Thoracic aorta (tissue), 2 donors: ENCODE results near the gene MADD. TPM values are rescaled to one million over a fixed set of nuclear protein-coding genes. Genes with fewer than 3 reads are reported as not detected.
"Not testable (repeated sequence)": the region's sequence is repeated elsewhere in the genome, so short reads cannot be mapped to it uniquely, and the experiment has no call there.

Experiments
- ATAC-seq: fragments of 150-250 bp; one replicate; pipeline ENCODE4 v1.8.0; 2017; ENCODE audit warnings: low read depth; ENCODE audit not compliant: insufficient number of reproducible peaks, low FRiP score
- DNase-seq: peaks from one replicate; pipeline ENCODE4 v3.0.0-alpha.2; 2020; ENCODE audit warnings: low spot score
- H3K27ac ChIP-seq, 2 donors: fragments of 200-600 bp; sonication (generic); 1 replicate in 1 of 2; 2 replicates in 1 of 2; pipeline ENCODE4 v1.5.1; 2016; ENCODE audit warnings: mild to moderate bottlenecking in 2 of 2, moderate library complexity in 2 of 2
- H3K27me3 ChIP-seq: fragments of 200-600 bp; sonication (generic); replicated peaks from 2 replicates; pipeline ENCODE4 v1.6.0; 2016; ENCODE audit warnings: mild to moderate bottlenecking; ENCODE audit not compliant: insufficient read depth
- H3K36me3 ChIP-seq: fragments of 200-600 bp; sonication (generic); one replicate; pipeline ENCODE4 v1.5.1; 2016
- H3K4me1 ChIP-seq, 2 donors: fragments of 200-600 bp; sonication (generic); 1 replicate in 1 of 2; 2 replicates in 1 of 2; pipeline versions ENCODE4 v1.5.1 to v1.6.0; 2016; ENCODE audit warnings: low read depth in 2 of 2, mild to moderate bottlenecking in 1 of 2; ENCODE audit not compliant: control insufficient read depth in 1 of 2
- H3K4me3 ChIP-seq: fragments of 200-600 bp; sonication (generic); 2 replicates; pipeline ENCODE4 v1.5.1; 2016; ENCODE audit warnings: mild to moderate bottlenecking
- H3K9me3 ChIP-seq: fragments of 200-600 bp; sonication (generic); 2 replicates; pipeline ENCODE4 v1.5.1; 2016
- CTCF ChIP-seq: fragments of 200-600 bp; sonication (generic); IDR thresholded peaks from one replicate; pipeline ENCODE4 v1.5.1; 2019; ENCODE audit warnings: antibody characterized with exemption
- total RNA-seq, 2 donors: library from RNA; depleted of rRNA; stranded (reverse); fragments of >200 nt; gene quantifications; one replicate each; pipeline versions ENCODE4 v1.1.0 to v1.2.3, GENCODE V29; 2016

The MADD gene
- total RNA-seq, 2 donors from 2014 or later, result 58.9 to 74.3 TPM

DNA sequence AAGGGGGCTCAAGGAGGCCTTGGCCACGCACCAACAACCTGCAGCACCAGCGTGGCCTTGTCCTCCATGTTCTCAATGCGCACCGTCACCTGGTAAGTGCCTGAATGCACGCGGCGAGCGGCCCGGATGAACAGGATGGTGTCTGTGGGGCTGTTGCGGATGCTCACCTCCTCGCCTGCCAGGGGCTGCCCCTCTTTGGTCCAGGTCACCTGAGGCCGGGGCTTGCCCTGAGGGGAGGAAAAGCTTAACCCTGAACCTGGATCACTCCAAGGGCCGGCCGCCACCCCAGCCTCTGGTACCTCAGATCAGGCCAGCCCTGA, 63.6 kb downstream of the MADD start:
- Histone ChIP-seq H3K9me3 (no peaks in the 10 kb centered on the region), H3K4me3 (no peak overlapping the region), H3K4me1 (peaks cover 0 to 8% of the 10 kb centered on the region in 2 donors), H3K27ac (no peak overlapping the region), H3K36me3 (peaks cover 5% of the 10 kb centered on the region), H3K27me3 (no peaks in the 10 kb centered on the region)
- ATAC-seq (no peak), DNase-seq (no peak)
- no peak for TF ChIP-seq CTCF

GRCh38 chr11:47333886-47334443, 64.0 kb downstream of the MADD start:
- peaks cover 0 to 8% of the 10 kb centered on the region in 2 donors for H3K4me1 ChIP-seq
- H3K27me3 ChIP-seq, result no peaks in the 10 kb centered on the region
- no peak overlapping the region for H3K4me3 ChIP-seq
- H3K9me3 ChIP-seq, result no peaks in the 10 kb centered on the region
- TF ChIP-seq CTCF, result no peak
- H3K36me3 ChIP-seq, result no peaks in the 10 kb centered on the region
- DNase-seq, result no peak
- ATAC-seq, result no peak
- no peak overlapping the region for H3K27ac ChIP-seq

GRCh38 chr11:47334699-47335411, 64.9 kb downstream of the MADD start:
- H3K4me3 ChIP-seq, DNase-seq, H3K4me1 ChIP-seq, H3K27me3 ChIP-seq, ATAC-seq, H3K9me3 ChIP-seq, H3K36me3 ChIP-seq, H3K27ac ChIP-seq: not testable (repeated sequence)

DNA sequence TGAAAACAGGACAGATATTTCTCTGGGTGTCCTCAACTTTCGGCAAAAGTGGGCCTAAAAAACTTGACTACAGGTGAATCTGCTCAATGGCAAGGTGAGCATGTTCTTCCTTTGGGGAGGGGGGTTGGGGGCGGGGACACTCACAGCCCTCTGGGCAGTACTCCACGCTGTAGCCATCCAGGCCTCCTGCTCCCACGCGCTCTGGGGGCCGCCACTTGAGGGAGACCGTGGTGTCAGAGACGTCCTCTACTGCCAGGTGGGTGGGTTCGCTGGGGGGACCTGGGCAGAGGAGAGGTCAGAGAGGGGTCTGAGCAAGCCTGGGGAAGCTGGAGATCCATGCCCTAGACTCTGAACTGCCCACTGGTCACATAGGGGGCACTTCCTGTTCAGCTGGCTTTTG, 65.8 kb downstream of the MADD start:
- H3K9me3 ChIP-seq, result no peaks in the 10 kb centered on the region
- no peaks in the 10 kb centered on the region for H3K27me3 ChIP-seq
- ATAC-seq (no peak), DNase-seq (no peak)
- H3K4me3 ChIP-seq, result no peak overlapping the region
- H3K27ac ChIP-seq, result no peak overlapping the region
- no peaks in the 10 kb centered on the region for H3K36me3 ChIP-seq
- TF ChIP-seq CTCF, result no peak
- H3K4me1 ChIP-seq, result no peaks in the 10 kb centered on the region

GRCh38 chr11:47336595-47336994, 66.7 kb downstream of the MADD start:
- DNase-seq, result no peak
- Histone ChIP-seq H3K27ac (no peak overlapping the region), H3K9me3 (no peaks in the 10 kb centered on the region), H3K4me1 (no peaks in the 10 kb centered on the region), H3K27me3 (no peaks in the 10 kb centered on the region), H3K36me3 (no peaks in the 10 kb centered on the region), H3K4me3 (no peak overlapping the region)
- no peak for ATAC-seq
- TF ChIP-seq CTCF, result no peak
